Peyer's patch (tissue), 4 donors: ENCODE data around the gene TRIM43B.
"Not testable (repeated sequence)": the region's sequence is repeated elsewhere in the genome, so short reads cannot be mapped to it uniquely, and the experiment has no call there.

Experiments used
- CTCF ChIP-seq, 6 experiments: fragments of 450-650 bp in 4 of 6; fragments of 200-600 bp in 2 of 6; sonication (generic) in 1 of 6; IDR thresholded peaks; one replicate each; pipeline ENCODE4 v1.5.1; 2017 to 2019; ENCODE audit warnings: antibody characterized with exemption in 6 of 6, mild to moderate bottlenecking in 3 of 6, moderate library complexity in 1 of 6
- POLR2A ChIP-seq, 2 donors: fragments of 450-650 bp; IDR thresholded peaks; one replicate each; pipeline ENCODE4 v1.5.1; 2017; ENCODE audit warnings: antibody characterized with exemption in 2 of 2, mild to moderate bottlenecking in 2 of 2, moderate library complexity in 2 of 2

GRCh38 chr2:95492076-95492475 is 7.5 kb upstream of the TRIM43B start:
- TF ChIP-seq CTCF, POLR2A (IDR thresholded peaks at IDR 0.05): not testable (repeated sequence)
